ENCODE measurements around the gene ZBTB49. TPM values are rescaled to one million over a fixed set of nuclear protein-coding genes. Genes with fewer than 3 reads are reported as not detected.
A peak's percentile ranks its signal among the peaks of the same experiment; 100 is the strongest.

ZBTB49 gene
- total and polyA plus RNA-seq, 2 of the 13 experiments (the other 11 are each of a cell fraction or from before 2014, with no cell fraction given), result 3.3 to 4.3 TPM

DNA sequence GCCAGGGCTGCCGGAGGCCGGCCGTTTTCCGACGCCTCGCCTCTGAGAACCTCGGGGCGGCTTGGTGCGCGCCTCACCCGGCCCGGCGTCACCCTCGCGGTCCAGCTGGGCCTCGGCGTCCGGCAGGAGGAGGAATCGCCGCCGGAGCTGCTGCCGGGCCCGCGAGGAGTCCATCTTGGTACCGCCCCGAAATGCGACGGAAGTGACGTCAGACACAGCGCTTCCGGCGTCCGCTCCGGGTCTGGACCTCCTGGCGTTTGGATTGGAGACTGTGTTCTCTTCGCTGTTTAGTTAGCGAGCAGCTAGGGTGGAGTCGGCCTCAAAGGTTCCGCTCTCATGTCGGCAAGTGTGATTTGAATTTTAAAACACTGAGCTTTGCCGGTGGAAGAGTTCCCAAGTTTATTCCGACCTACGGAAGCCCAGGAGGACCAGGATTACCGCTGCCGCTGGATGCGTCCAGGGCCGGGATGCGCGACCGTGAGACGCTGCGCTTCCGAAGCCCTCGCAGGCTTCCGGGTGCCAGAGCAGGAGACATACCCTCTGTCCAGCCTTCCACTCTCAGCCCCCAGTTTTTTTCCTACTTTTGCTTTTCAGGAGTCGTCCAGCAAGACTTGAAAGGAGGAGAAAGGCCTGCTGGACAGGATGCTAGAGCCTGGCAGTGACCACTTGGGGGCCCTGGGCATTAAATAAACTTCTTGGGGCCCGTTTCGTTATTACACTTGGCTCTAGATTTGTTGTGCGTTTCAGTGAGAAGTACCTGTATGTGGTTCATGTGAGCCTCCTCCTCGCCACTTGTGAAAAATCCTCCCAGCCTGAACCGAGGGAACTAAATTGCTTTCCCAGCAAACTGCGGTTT lies 41.8 kb upstream of the ZBTB49 start, which contains the start of gene TMEM128 (continued):
- TF ChIP-seq, protein P1, sequence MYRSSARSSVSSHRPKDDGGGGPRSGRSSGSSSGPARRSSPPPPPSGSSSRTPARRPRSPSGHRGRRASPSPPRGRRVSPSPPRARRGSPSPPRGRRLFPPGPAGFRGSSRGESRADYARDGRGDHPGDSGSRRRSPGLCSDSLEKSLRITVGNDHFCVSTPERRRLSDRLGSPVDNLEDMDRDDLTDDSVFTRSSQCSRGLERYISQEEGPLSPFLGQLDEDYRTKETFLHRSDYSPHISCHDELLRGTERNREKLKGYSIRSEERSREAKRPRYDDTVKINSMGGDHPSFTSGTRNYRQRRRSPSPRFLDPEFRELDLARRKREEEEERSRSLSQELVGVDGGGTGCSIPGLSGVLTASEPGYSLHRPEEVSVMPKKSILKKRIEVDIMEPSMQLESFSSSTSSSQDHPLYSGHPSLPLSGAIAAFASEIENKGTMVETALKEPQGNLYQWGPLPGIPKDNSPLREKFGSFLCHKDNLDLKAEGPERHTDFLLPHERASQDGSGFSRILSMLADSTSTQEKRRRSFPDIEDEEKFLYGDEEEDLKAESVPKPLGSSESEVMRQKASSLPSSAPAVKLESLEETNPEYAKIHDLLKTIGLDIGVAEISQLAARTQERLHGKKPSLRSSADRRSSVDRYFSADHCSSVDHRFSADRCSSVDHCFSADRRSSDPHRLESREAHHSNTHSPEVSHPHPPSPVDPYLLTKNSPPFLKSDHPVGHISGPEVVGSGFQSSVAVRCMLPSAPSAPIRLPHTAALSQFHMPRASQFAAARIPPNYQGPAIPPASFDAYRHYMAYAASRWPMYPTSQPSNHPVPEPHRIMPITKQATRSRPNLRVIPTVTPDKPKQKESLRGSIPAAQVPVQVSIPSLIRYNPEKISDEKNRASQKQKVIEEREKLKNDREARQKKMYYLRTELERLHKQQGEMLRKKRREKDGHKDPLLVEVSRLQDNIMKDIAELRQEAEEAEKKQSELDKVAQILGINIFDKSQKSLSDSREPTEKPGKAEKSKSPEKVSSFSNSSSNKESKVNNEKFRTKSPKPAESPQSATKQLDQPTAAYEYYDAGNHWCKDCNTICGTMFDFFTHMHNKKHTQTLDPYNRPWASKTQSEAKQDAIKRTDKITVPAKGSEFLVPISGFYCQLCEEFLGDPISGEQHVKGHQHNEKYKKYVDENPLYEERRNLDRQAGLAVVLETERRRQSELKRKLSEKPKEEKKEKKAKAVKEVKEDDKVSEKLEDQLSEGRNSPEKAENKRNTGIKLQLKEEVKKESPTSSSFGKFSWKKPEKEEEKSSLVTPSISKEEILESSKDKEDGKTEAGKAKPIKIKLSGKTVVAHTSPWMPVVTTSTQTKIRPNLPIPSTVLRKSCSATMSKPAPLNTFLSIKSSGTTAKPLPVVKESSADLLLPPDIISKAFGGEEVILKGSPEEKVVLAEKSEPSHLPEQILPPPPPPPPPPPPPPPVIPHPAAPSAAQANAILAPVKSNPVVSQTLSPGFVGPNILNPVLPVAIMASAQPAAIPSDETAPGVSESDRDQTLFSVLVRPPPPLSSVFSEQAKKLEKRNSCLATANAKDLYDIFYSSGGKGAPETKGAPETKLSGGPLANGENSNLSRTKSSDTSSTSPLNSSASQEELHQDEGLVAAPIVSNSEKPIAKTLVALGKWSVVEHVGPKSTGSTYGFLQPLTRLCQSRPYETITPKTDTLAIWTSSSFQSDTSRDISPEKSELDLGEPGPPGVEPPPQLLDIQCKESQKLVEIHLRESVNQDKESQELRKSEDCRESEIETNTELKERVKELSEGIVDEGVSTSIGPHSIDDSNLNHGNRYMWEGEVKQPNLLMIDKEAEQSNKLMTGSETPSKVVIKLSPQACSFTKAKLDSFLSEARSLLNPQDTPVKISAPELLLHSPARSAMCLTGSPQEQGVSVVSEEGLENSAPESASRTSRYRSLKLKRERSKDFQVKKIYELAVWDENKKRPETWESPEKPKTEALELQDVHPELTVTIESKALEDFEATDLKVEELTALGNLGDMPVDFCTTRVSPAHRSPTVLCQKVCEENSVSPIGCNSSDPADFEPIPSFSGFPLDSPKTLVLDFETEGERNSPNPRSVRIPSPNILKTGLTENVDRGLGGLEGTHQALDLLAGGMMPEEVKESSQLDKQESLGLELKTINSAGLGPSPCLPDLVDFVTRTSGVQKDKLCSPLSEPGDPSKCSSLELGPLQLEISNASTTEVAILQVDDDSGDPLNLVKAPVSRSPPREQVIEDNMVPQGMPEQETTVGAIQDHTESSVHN (CRISPR knock-in tag; IDR thresholded peaks at IDR 0.05), result no peak
- TF ChIP-seq NR1H2 (CRISPR knock-in tag; IDR thresholded peaks at IDR 0.05; ENCODE audit: borderline replicate concordance, low read depth) (0 out of 2 replicates have a peak, but pooled peaks have one; percentile 36), ZBTB2 (CRISPR knock-in tag; IDR thresholded peaks at IDR 0.05; ENCODE audit: low read depth) (peak; percentile 74; the same call in 1 of the 2 replicates), ZNF136 (CRISPR knock-in tag; IDR thresholded peaks at IDR 0.05; ENCODE audit: low read depth) (peak; percentile 64), TBP (CRISPR knock-in tag; IDR thresholded peaks at IDR 0.05) (no peak), ZNF747 (CRISPR knock-in tag; IDR thresholded peaks at IDR 0.05; ENCODE audit: borderline replicate concordance) (no peak), MEIS2 (CRISPR knock-in tag; IDR thresholded peaks at IDR 0.05) (no peak), ZFP36L2 (CRISPR knock-in tag; IDR thresholded peaks at IDR 0.05) (0 out of 2 replicates have a peak, but pooled peaks have one; percentile 25), ZNF713 (CRISPR knock-in tag; IDR thresholded peaks at IDR 0.05) (no peak), SSRP1 (CRISPR knock-in tag; IDR thresholded peaks at IDR 0.05) (no peak), SNAI1 (CRISPR knock-in tag; IDR thresholded peaks at IDR 0.05; ENCODE audit: borderline replicate concordance) (peak; percentile 65; the same call in 1 of the 2 replicates), ZNF878 (CRISPR knock-in tag; IDR thresholded peaks at IDR 0.05) (no peak), MAZ (IDR thresholded peaks at IDR 0.05; ENCODE audit: borderline replicate concordance, low read depth, low read length) (no peak), MAZ (CRISPR knock-in tag; IDR thresholded peaks at IDR 0.05; ENCODE audit: low read depth) (no peak), NFRKB (IDR thresholded peaks at IDR 0.05) (no peak)
